HG02852 (cell line): ENCODE results near the gene CAPN14.

Experiments used
- ATAC-seq: cut with Tn5 transposase; IDR thresholded peaks from one replicate; pipeline ENCODE4 v1.9.1; 2021; ENCODE audit warnings: mild to moderate bottlenecking, moderate library complexity; ENCODE audit not compliant: unreplicated experiment

The CAPN14 gene, protein sequence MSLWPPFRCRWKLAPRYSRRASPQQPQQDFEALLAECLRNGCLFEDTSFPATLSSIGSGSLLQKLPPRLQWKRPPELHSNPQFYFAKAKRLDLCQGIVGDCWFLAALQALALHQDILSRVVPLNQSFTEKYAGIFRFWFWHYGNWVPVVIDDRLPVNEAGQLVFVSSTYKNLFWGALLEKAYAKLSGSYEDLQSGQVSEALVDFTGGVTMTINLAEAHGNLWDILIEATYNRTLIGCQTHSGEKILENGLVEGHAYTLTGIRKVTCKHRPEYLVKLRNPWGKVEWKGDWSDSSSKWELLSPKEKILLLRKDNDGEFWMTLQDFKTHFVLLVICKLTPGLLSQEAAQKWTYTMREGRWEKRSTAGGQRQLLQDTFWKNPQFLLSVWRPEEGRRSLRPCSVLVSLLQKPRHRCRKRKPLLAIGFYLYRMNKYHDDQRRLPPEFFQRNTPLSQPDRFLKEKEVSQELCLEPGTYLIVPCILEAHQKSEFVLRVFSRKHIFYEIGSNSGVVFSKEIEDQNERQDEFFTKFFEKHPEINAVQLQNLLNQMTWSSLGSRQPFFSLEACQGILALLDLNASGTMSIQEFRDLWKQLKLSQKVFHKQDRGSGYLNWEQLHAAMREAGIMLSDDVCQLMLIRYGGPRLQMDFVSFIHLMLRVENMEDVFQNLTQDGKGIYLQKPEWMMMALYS

DNA sequence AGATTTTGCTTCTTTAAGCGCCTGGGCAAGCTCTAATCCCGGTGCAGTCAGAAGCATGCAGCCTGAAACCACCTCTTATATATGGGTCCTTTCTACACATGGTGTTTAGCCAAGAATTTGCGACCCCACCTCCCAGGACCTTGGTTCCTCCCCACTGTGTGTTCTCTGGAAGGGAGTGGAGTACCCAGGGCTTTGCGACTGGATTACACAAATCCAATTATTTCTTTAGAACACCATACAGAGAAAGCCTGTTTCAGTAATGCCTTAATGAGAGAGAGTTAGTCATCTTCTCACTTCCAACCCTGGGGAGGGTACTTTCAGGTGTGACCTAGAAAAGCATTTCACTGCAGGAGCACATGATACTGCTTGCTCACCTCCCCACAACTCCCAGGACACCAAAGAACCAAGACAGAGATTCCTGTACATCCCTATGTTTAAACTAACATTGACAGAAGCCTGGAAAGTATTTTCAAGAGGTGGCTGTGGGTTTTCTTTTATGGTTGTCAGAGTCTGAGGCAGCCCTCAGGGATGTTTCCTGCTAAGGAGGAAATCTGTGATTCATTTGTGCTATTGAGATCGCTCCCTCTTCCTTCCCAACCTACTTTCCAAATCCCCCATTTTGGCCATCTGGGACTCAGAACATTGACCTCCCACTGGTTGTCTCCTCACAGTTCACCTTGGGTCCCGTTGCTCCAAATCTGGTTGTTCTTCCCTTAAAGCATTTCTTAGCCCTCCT lies at the start of gene CAPN14:
Gene CAPN14, minus strand, starts transcription at position 51 of the 736 bp plus-strand sequence. CDS start 12,068 bp downstream, outside the sequence.
- no peak for ATAC-seq

DNA sequence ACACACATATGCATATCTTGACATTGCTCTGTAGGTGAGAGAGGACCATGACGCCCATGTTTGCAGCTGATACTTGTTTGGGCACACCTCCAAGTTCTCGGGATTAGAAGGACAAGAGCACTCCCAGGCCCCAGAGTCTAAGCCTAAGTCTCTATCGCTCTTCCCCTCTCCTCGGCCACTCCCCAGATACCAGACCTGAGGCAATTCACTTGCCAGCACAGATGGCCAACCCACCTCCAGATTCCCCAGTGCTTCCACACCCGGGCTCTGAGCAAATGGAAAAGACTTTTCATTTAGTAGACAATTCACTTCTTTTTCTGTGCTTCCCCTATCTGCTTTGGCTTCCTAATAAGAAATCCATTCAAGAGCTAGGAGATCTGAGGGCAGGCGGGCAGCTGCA lies 49.5 kb upstream of the CAPN14 start:
- no peak for ATAC-seq

DNA sequence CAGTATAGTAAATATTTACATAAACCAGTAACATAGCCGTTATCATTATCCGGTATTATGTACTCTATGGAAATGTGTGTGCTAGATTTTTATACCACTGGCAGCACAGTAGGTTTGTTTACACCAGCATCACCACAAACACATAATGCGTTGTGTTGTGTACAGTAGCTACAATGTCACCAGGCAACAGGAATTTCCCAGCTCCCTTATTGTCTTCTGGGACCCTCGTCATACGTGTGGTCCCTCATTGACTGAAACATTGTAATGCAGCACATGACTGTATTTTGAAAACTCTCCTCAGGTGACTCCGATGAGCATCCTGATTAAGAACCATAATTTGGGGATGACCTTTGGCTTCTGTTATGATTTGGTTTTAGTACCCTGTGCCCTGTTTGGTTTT lies 47.9 kb upstream of the CAPN14 start:
- no peak for ATAC-seq

DNA sequence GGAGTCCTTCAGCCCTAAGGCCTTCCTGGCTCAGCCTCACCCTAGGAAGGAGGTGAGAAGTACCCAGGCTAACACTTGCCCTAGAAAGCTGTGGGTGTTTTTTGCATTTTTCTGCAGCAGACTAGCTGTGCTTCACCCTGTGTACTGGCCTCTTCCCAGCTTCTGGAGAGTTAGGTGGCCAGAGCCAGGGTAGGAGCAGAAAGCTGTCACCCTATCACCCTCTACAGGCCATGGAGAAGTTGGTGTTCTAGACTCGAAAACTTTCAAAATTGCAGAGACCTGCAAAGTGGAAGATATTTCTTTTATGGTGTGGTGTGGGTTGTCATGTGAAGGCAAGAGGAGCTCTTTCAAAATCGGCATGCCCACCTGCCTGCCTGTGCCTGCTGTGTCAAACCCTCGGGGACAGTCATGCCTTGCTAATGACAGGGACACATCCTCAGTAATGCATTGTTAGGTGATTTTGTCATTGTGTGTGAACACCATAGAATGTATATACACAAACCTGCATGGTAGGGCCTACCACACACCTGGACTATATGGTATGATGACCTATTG lies 46.4 kb upstream of the CAPN14 start:
- ATAC-seq, result no peak

DNA sequence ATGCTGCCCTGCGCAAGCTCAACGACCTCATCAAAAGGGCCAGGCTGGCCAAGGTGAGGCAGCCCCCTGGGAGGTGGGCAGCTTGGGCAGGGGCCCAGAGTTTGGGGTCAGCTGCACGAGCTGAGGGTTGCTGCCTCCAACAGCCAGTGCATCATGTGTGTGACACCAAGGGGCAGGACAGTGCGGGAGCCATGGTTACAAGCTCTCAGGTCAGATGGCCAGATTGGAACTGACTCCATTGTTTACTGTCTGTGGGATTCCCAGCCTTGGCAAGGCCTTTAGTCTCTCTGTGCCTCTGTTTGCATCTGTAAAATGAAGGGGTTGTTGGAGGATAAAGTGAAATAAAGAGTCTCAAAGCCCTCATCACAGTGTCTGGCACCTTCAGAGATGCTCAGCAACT lies 43.6 kb upstream of the CAPN14 start:
- no peak for ATAC-seq

DNA sequence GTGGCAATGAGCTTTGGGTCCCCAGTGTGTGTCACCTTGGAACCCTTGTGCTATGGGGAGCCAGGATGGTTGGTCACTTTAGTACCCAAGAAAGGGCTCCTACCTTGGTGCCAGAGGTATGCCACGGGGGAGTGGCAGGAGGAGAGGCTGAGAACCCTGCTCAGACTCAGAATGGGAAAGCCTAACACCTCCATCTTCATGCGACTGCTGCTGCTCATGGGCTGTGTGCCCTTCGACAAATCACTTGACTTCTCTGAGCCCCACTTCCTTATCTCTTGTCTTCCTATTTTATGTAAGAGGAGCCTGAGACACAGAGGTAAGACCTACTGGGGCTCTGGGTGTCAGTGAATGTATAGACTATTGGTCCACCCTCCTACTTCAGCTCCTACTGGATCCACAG lies 41.8 kb upstream of the CAPN14 start:
- ATAC-seq, result no peak

- peak; percentile 42 for ATAC-seq
Observed at GRCh38 chr2:31258351-31258750, 41.0 kb upstream of the CAPN14 start.

GRCh38 chr2:31256611-31257382 lies 39.5 kb upstream of the CAPN14 start:
- ATAC-seq, result peak; percentile 4

DNA sequence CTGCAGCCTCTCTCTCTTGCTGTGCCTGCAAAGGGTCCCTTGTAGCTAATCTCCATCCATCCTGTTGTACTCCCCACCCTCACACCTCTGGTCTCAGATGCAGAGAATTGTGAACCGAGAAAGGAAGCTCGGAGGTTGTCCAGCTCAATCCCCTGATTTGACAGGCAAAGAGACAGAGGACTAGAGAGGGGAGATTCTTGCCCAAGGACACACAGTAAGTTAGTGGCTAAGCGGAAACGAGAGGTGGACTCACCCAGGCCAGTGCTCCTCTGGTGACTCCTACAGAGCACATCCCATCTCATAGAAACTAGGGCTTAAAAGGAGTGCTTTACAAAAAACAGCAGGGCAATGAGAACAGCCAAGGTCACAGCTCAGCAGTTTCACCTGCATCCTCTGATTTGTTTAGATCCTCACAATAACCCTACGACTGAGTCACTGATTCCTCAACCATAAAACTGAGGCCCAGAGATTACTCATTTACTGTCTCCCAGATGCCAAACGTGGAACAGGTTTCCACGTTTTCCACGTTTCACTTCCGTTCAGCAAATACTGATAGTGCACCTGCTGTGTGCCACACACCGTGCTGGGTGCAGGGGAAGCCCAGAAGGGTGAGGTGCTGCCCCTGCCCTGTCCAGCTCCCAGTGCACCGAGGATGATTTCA lies 38.7 kb upstream of the CAPN14 start:
- ATAC-seq, result peak; percentile 58

DNA sequence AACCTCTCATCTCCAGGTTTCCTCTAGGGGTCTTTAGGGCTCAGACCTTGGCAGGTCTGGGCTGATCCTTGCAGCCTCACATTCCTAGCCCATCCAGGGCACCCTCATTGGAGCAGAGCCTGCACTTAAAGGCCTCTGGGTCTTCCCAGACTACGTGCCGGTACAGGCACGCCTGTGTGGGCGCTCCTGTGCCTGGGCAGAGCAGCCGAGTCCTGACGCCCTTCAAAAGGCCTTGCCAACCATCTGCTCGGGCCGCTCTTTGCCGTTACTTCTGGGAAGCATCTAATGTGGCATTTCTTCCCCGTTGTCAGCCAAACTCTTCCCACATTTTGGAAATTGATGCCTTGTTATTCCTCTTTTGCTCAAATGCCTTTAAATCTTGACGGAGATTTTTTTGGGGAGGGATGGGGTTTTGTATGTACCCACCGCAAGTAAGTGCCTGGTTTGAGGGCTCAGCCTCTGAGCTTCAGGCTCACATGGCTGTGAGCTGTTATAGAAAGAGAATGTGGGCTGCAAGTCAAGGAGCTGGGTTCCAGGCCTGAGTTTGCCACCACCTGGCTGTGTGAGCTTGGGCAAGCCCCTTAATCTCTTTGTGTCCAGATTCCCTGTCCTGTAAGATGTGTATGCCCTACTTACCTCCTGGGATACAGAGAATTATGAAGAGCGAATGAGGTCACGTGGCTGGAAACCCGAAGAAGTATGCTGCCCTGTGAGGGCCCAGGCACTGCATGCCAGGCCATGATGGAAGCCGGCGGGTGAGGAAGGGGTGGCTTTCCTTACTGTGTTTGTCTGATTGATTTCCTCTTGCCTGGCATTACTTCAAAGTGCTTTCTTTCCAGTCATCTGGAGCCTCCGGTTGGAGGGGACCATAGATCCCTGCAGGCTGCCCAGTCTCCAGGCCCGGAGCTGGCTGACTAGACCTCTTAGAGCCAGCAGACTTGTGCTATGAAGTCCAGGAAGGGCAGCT lies 37.2 kb upstream of the CAPN14 start:
- ATAC-seq, result no peak

- ATAC-seq, result no peak
Observed at GRCh38 chr2:31253356-31254131, 36.2 kb upstream of the CAPN14 start.

- ATAC-seq, result no peak
Observed at GRCh38 chr2:31251851-31252250, 34.5 kb upstream of the CAPN14 start.

GRCh38 chr2:31251018-31251417 lies 33.7 kb upstream of the CAPN14 start:
- ATAC-seq, result no peak

GRCh38 chr2:31249009-31249690 lies 31.8 kb upstream of the CAPN14 start:
- no peak for ATAC-seq

DNA sequence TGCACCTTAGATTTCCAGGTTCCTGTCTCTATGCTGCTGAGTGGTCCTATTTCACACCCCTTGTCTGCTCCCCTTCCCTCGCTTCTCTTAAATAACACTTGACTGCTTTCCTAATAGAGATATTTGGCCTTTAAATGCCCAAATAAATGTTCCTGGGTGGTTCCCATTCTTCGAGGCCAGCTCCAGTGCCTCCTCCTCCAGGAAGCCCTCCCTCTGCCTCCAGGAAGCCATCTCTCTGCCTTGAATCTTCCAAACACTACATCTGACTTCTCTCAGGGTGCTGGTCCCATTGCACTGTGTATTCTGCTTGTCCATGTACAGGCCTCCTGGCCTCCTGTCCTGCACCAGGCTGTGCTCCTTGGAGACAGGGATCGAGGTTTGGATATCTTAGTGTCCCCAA lies 30.8 kb upstream of the CAPN14 start:
- no peak for ATAC-seq

DNA sequence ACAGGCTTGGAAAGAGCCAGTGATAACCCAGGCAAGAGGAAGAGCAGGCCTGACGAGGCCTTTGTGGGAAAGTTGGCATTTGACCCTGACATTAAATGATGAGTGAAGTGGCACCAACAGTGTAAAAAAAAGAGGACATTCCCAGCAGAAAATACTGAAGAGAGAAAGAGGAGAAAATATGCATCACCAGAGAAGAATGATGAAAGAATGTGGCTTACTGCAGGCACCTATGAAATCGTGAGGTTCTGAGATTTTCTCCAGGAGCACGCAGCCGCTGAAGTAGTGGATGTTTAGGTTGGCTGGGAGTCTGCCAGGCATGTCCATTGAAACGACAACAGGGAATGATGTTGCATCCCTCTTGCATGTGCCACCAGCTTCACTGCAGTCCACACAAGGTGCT lies 30.4 kb upstream of the CAPN14 start:
- no peak for ATAC-seq

DNA sequence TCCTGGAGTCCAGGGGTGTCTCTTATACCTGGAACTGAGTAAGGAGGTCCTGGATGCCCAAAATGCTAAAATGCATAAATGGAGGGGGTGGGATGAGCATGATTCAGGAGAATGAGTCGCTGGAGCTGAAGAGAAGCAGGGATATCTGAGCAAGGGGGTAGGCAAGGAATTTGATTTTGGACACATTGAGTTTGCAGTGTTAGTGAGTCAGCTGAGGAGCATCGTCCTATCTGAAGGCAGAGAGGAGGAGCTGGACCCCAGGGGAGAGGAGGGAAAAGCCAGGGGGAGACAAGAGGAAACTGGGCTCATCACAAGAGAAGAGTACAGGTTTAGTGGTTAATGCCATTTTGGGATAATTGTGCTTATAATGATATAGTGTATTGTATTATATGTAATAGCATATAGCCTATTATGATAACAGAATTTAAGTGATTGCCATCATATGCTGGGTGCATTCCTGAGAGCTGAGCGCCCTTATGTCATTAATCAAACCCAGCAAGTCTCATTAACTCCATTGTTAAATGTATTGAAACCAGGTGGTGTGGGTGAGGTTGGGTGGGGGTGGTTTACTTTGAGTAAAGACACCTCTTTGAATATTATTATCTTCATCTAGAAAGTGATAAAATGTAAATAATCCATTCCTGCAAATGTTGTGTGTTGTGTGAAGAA lies 29.0 kb upstream of the CAPN14 start:
- ATAC-seq, result no peak
